Glomerular visceral epithelial cell (primary cell): Measurements from ENCODE around the gene VCX3A.
"Not testable (repeated sequence)": the region's sequence is repeated elsewhere in the genome, so short reads cannot be mapped to it uniquely, and the experiment has no call there.

Source experiments
- DNase-seq: peaks from one replicate; pipeline ENCODE4 v3.0.0-alpha.2; 2016; ENCODE audit errors: extremely low spot score

The VCX3A gene

GRCh38 chrX:6535018-6535417 lies at the start of gene VCX3A:
TSS of gene VCX3A (minus strand) at chrX:6535118. CDS start at chrX:6534497, 621 bp downstream.
- not testable (repeated sequence) for DNase-seq

- no peak for DNase-seq
Measured at GRCh38 chrX:6574762-6575161, 39.8 kb upstream of the VCX3A start.

DNA sequence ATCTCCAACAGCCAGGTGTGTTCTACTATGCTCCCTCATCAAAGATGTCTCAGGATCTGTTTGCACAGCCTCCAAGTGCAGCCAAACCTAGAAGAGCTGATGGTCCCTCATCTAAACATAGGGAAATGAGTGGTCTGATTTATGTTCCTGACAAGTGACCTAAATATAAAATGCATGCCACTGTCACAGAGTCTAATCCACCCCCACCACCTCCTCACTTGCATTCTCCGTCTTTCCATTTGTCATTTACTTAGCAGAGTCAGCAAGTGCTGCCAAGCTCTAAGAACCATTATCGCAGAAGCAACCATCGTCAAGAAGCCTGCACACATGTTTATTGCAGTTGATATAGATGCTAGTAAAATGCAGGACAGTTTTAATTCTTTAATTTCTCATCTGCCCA lies 33.1 kb upstream of the VCX3A start:
- DNase-seq = no peak

GRCh38 chrX:6558979-6559378 lies 24.1 kb upstream of the VCX3A start:
- no peak for DNase-seq

DNA sequence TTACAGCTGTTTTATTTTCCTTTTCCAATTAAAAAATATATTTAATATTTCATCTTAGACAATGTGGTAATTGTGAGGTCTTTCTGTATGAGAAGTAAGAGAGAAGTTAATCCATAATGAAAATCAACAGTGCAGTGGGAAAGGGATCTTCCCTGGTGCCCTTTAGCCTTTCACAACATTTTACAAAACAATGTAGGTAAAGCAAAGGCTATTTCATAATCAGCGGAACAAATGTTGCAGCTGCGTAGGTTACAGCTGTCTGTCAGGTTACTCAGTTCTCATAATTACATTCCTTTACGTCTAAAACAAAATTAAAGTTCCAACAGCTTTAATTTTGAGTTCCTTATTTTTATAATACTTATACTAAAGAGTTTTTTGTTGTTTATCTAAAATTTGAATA lies 22.8 kb upstream of the VCX3A start:
- no peak for DNase-seq

- no peak for DNase-seq
Measured at GRCh38 chrX:6550999-6551398, 16.1 kb upstream of the VCX3A start.

DNA sequence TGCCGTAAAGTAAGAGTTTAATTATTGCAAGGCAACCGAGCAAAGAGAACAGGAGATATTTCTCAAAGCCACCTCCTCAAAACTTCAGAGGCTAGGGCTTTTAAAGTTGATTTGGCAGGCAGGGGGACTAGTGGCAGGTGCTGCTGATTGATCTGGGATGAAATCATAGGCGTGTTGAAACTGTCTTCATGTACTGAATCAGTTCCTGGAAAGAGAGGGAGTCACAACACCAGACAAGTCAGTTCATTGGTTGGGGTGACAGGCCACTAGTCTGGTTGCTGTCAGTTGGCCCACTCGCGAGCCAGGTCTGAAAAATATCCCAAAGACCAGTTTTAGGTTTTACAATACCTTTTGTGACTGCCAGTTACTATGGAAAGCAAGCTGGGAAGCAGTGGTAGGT lies 10.8 kb upstream of the VCX3A start:
- no peak for DNase-seq

DNA sequence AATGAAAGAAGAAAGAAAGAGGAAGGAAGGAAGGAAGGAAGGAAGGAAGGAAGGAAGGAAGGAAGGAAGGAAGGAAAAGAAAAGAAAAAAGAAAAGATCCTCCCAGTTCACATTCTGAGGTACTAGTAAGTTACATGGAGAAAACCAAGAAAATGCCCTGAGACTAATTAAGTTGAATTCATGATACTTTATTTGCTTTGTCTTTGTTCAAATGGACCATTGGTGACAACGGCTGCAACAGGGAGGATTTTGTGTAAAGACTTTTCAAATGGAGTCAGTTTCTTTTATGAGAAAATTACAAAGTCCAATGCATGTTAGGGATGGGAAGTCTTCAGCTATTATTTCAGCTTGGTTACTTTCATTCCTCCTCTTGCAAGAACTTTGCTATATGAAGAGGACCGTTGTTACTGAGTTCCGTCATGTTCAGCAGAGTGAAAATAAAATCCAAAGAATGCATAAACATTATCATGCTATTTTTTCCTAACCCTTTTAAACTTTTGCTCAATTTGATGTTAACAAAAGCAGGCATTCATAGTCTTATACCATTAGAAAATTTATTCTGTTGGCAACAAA lies 8.3 kb downstream of the VCX3A start:
- DNase-seq = no peak

DNA sequence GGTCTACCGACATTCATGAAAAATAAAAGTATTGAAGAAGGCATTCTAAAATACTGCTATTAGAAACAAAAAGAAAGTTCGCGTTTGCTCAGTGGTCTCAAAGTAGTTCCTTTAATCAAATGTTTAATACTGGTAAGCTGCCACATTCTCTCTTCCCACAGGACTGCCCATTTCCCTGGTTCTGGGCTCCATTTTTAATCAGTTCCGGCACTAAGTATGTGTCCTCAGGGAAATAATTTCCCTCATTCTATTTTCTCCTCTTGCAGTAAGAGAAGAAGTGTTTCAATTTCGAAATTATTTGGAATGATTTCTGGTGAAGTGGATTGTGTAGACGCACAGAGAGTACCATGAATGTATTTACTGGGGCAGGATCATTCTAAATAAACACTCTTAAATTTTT lies 17.5 kb downstream of the VCX3A start:
- no peak for DNase-seq

DNA sequence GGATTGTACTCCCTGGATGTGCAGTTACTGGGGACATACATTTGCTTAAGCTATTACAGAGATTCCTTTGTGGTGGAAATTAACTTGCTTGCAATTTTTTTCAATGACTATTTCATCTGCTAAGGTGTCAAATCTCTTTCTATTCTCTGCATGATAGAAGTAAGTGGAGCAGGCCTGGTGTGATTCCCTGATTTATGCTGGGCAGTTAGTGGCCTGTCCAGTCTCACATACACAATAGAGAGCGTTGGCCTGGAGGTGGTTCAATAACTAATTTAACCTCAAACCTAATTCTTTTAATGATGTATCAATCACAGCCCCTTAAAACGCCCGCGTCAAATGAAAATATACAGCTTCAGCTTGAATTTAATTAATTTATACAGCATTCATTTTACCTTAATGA lies 28.5 kb downstream of the VCX3A start:
- no peak for DNase-seq

- DNase-seq = no peak
Measured at GRCh38 chrX:6505960-6506359, 29.0 kb downstream of the VCX3A start.

GRCh38 chrX:6500719-6501118 lies 34.2 kb downstream of the VCX3A start:
- no peak for DNase-seq

GRCh38 chrX:6498324-6498723 lies 36.6 kb downstream of the VCX3A start:
- DNase-seq = no peak
